HTERT RPE-1 (cell line): ENCODE data around the gene URB1.
"Not testable (repeated sequence)": the region's sequence is repeated elsewhere in the genome, so short reads cannot be mapped to it uniquely, and the experiment has no call there.

Source experiments
- in situ Hi-C: fragments of 300-500 bp; cut with MboI; formaldehyde crosslinking; loops from 4 replicates; pipeline ENCODE4 v1.14.3; 2020; ENCODE audit warnings: low sequenced_read_pairs

URB1 gene

GRCh38 chr21:32392880-32393676 is at the start of gene URB1:
Gene URB1 (minus strand): TSS chr21:32393012. CDS start chr21:32392910, 102 bp downstream.
- in situ Hi-C loops, result no loop called here

- in situ Hi-C loops, result no loop called here
Measured at GRCh38 chr21:32437729-32438128, 44.9 kb upstream of the URB1 start.

GRCh38 chr21:32432982-32433660 is 40.3 kb upstream of the URB1 start:
- in situ Hi-C loops, result not testable (repeated sequence)

- in situ Hi-C loops, result no loop called here
Measured at GRCh38 chr21:32427958-32428623, 35.3 kb upstream of the URB1 start.

- in situ Hi-C loops, result no loop called here
Measured at GRCh38 chr21:32426592-32427051, 33.8 kb upstream of the URB1 start.

- in situ Hi-C loops, result no loop called here
Measured at GRCh38 chr21:32426066-32426465, 33.3 kb upstream of the URB1 start.

- in situ Hi-C loops, result no loop called here
Measured at GRCh38 chr21:32425628-32426027, 32.8 kb upstream of the URB1 start.

GRCh38 chr21:32424674-32425073 is 31.9 kb upstream of the URB1 start:
- in situ Hi-C loops, result loop anchor here (25.0 kb wide), 1 partner anchor 163 kb away; the partner anchor contains the start of gene TCP10L

GRCh38 chr21:32424191-32424535 is 31.4 kb upstream of the URB1 start:
- in situ Hi-C loops, result loop anchor here (25.0 kb wide), 1 partner anchor 163 kb away; the partner anchor contains the start of gene TCP10L

GRCh38 chr21:32423320-32424190 is 30.7 kb upstream of the URB1 start:
- in situ Hi-C loops, result loop anchor here (25.0 kb wide), 1 partner anchor 164 kb away; the partner anchor contains the start of gene TCP10L

GRCh38 chr21:32422064-32422463 is 29.3 kb upstream of the URB1 start:
- in situ Hi-C loops, result loop anchor here (25.0 kb wide), 1 partner anchor 165 kb away; the partner anchor contains the start of gene TCP10L

GRCh38 chr21:32418146-32418545 is 25.3 kb upstream of the URB1 start:
- in situ Hi-C loops, result loop anchor here (25.0 kb wide), 1 partner anchor 169 kb away; the partner anchor contains the start of gene TCP10L

- in situ Hi-C loops, result loop anchor here (25.0 kb wide), 1 partner anchor 172 kb away; the partner anchor contains the start of gene TCP10L
Measured at GRCh38 chr21:32415451-32416398, 22.9 kb upstream of the URB1 start.

- in situ Hi-C loops, result loop anchor here (25.0 kb wide), 1 partner anchor 173 kb away; the partner anchor contains the start of gene TCP10L
Measured at GRCh38 chr21:32414579-32415358, 22.0 kb upstream of the URB1 start.

GRCh38 chr21:32413697-32414578 is 21.1 kb upstream of the URB1 start:
- in situ Hi-C loops, result loop anchor here (25.0 kb wide), 1 partner anchor 173 kb away; the partner anchor contains the start of gene TCP10L

GRCh38 chr21:32413015-32413504 is 20.2 kb upstream of the URB1 start:
- in situ Hi-C loops, result loop anchor here (25.0 kb wide), 1 partner anchor 174 kb away; the partner anchor contains the start of gene TCP10L
